Tibial artery (tissue), 4 donors: ENCODE measurements around the gene AURKB.

Source experiments
- DNase-seq, 2 donors: peaks; one replicate each; pipeline ENCODE4 v3.0.0-alpha.2; 2019
- H3K27ac ChIP-seq, 2 donors: fragments of 200-600 bp; sonication (generic) in 1 of 2; 1 replicate in 1 of 2; 2 replicates in 1 of 2; pipeline ENCODE4 v1.5.1; 2018 to 2019; ENCODE audit warnings: mild to moderate bottlenecking in 1 of 2
- H3K27me3 ChIP-seq, 2 donors: fragments of 200-600 bp; sonication (generic) in 1 of 2; one replicate each; pipeline versions ENCODE4 v1.5.1 to v1.6.0; 2016 to 2019
- H3K36me3 ChIP-seq, 3 donors: fragments of 200-600 bp; sonication (generic) in 2 of 3; one replicate each; pipeline ENCODE4 v1.5.1; 2016 to 2019; ENCODE audit warnings: mild to moderate bottlenecking in 2 of 3
- H3K4me1 ChIP-seq, 4 donors: fragments of 200-600 bp; sonication (generic) in 2 of 4; 1 replicate in 3 of 4; 2 replicates in 1 of 4; pipeline ENCODE4 v1.5.1; 2016 to 2019
- H3K4me3 ChIP-seq, 2 donors: fragments of 200-600 bp; sonication (generic) in 1 of 2; 1 replicate in 1 of 2; 2 replicates in 1 of 2; pipeline ENCODE4 v1.5.1; 2018 to 2019; ENCODE audit warnings: mild to moderate bottlenecking in 2 of 2
- H3K9me3 ChIP-seq, 3 donors: fragments of 200-600 bp; sonication (generic) in 1 of 3; one replicate each; pipeline ENCODE4 v1.5.1; 2016 to 2019
- CTCF ChIP-seq, 2 experiments: fragments of 200-600 bp in 1 of 2; fragments of 450-650 bp in 1 of 2; IDR thresholded peaks; one replicate each; pipeline ENCODE4 v1.5.1; 2017 to 2019; ENCODE audit warnings: antibody characterized with exemption in 2 of 2, mild to moderate bottlenecking in 1 of 2, moderate library complexity in 1 of 2
- intact Hi-C: fragments of 100-400 bp; cut with DNase I; formaldehyde crosslinking; loops from one replicate; pipeline ENCODE4 v1.15.0; 2023; ENCODE audit warnings: low total_unique reads

AURKB gene

GRCh38 chr17:8210761-8211458 is 535 bp upstream of the AURKB start:
- no peak for TF ChIP-seq CTCF (IDR thresholded peaks at IDR 0.05)
- Histone ChIP-seq H3K36me3 (no peaks in the 10 kb centered on the region), H3K4me3 (peak overlapping the region; percentile 58 to 63), H3K27ac (peak overlapping the region; percentile 77 to 82), H3K27me3 (no peaks in the 10 kb centered on the region), H3K9me3 (no peaks in the 10 kb centered on the region), H3K4me1 (peaks cover 0 to 14% (median 8%) of the 10 kb centered on the region in 4 donors)
- intact Hi-C loops, result no loop called here
- DNase-seq, result no peak

- H3K27ac ChIP-seq, result no peak overlapping the region
- no peaks in the 10 kb centered on the region for H3K9me3 ChIP-seq
- no peaks in the 10 kb centered on the region for H3K36me3 ChIP-seq
- no peak for TF ChIP-seq CTCF (IDR thresholded peaks at IDR 0.05)
- H3K4me1 ChIP-seq, result peaks cover 0 to 14% (median 8%) of the 10 kb centered on the region in 4 donors
- H3K27me3 ChIP-seq, result no peaks in the 10 kb centered on the region
- intact Hi-C loops, result no loop called here
- H3K4me3 ChIP-seq, result no peak overlapping the region
- DNase-seq, result no peak
Observed at GRCh38 chr17:8206536-8206935, 3.8 kb downstream of the AURKB start.

GRCh38 chr17:8204761-8205555 is 5.4 kb downstream of the AURKB start:
- no peak for DNase-seq
- Histone ChIP-seq H3K4me1 (peaks cover 0 to 2% (median 1%) of the 10 kb centered on the region in 4 donors), H3K36me3 (no peaks in the 10 kb centered on the region), H3K9me3 (no peaks in the 10 kb centered on the region), H3K27ac (no peak overlapping the region), H3K4me3 (no peak overlapping the region), H3K27me3 (no peaks in the 10 kb centered on the region)
- no peak for TF ChIP-seq CTCF (IDR thresholded peaks at IDR 0.05)
- intact Hi-C loops, result no loop called here

GRCh38 chr17:8192070-8192815 is 18.1 kb downstream of the AURKB start:
- intact Hi-C loops, result loop anchor here (10.0 kb wide), 1 partner anchor 103 kb away; the partner anchor contains the start of gene SLC25A35
- Histone ChIP-seq H3K27ac (peak overlapping the region; percentile 82 to 86), H3K36me3 (no peaks in the 10 kb centered on the region), H3K4me3 (peak overlapping the region; percentile 39 to 47), H3K9me3 (no peaks in the 10 kb centered on the region), H3K4me1 (peaks cover 0 to 40% (median 35%) of the 10 kb centered on the region in 4 donors), H3K27me3 (no peaks in the 10 kb centered on the region)
- no peak for TF ChIP-seq CTCF (IDR thresholded peaks at IDR 0.05)
- peak; percentile 92 to 93 for DNase-seq

- H3K9me3 ChIP-seq, result no peaks in the 10 kb centered on the region
- H3K27ac ChIP-seq, result peak overlapping the region; percentile 97 to 98
- intact Hi-C loops, result loop anchor here (10.0 kb wide), 1 partner anchor 104 kb away; the partner anchor contains the start of gene SLC25A35
- H3K4me3 ChIP-seq, result peak overlapping the region; percentile 89 to 93
- H3K27me3 ChIP-seq, result no peaks in the 10 kb centered on the region
- peaks cover 0 to 40% (median 35%) of the 10 kb centered on the region in 4 donors for H3K4me1 ChIP-seq
- no peak for DNase-seq
- TF ChIP-seq CTCF (IDR thresholded peaks at IDR 0.05), result no peak
- H3K36me3 ChIP-seq, result no peaks in the 10 kb centered on the region
Observed at GRCh38 chr17:8190506-8190905, 19.9 kb downstream of the AURKB start.
